Caco-2 (cell line): Measurements from ENCODE around the gene AHNAK2. TPM values are rescaled to one million over a fixed set of nuclear protein-coding genes. Genes with fewer than 3 reads are reported as not detected.

Experiments used
- BruUV-seq: library from RNA; stranded (reverse); fragments of 400-500 nt; replicated peaks from 2 replicates; lab custom pipeline; 2021; lab: Mats Ljungman, UMichigan
- CTCF ChIA-PET: fragments of 300-600 bp; sonication (Branson Sonifier 250); formaldehyde crosslinking; loops from one replicate; lab custom pipeline; 2022; ENCODE audit warnings: antibody characterized with exemption; lab: Charles Lee
- POLR2A ChIA-PET: fragments of 300-600 bp; sonication (Branson Sonifier 250); formaldehyde crosslinking; loops from one replicate; lab custom pipeline; 2022; ENCODE audit warnings: antibody characterized with exemption; lab: Charles Lee
- DNase-seq, 2 experiments: peaks; one replicate each; pipeline versions ENCODE4 v3.0.0 to v3.0.0-alpha.2; 2020 to 2022
- H3K27me3 ChIP-seq: replicated peaks from 2 replicates; pipeline ENCODE4 v1.6.0; 2011; ENCODE audit warnings: low read length; ENCODE audit not compliant: control insufficient read depth, insufficient read depth
- H3K36me3 ChIP-seq: 2 replicates; pipeline ENCODE4 v1.5.1; 2011; ENCODE audit warnings: low read length; ENCODE audit not compliant: control insufficient read depth, insufficient read depth
- H3K4me1 ChIP-seq: fragments of 250-450 bp; sonication (Bioruptor Pico); 2 replicates; pipeline ENCODE4 v1.5.1; 2020; ENCODE audit warnings: mild to moderate bottlenecking
- H3K4me3 ChIP-seq: 2 replicates; pipeline ENCODE4 v1.5.1; 2011; ENCODE audit warnings: low read depth, mild to moderate bottlenecking, control low read depth, low read length
- H3K9me3 ChIP-seq: fragments of 250-450 bp; sonication (Bioruptor Pico); 2 replicates; pipeline ENCODE4 v1.5.1; 2020; ENCODE audit warnings: mild to moderate bottlenecking, moderate library complexity
- H3K27ac Mint-ChIP-seq: one replicate; pipeline ENCODE4 v1.8.0; 2022; ENCODE audit warnings: mixed read lengths; ENCODE audit not compliant: unreplicated experiment
- H3K27me3 Mint-ChIP-seq: one replicate; pipeline ENCODE4 v1.8.0; 2022; ENCODE audit warnings: mixed read lengths; ENCODE audit not compliant: insufficient read depth, unreplicated experiment
- H3K36me3 Mint-ChIP-seq: one replicate; pipeline ENCODE4 v1.8.0; 2022; ENCODE audit warnings: mild to moderate bottlenecking, mixed read lengths; ENCODE audit not compliant: insufficient read depth, unreplicated experiment
- H3K4me1 Mint-ChIP-seq: one replicate; pipeline ENCODE4 v1.8.0; 2022; ENCODE audit warnings: low read depth, mixed read lengths; ENCODE audit not compliant: unreplicated experiment
- H3K4me3 Mint-ChIP-seq: one replicate; pipeline ENCODE4 v1.8.0; 2022; ENCODE audit warnings: mild to moderate bottlenecking, moderate library complexity, mixed read lengths; ENCODE audit not compliant: unreplicated experiment
- H3K9me3 Mint-ChIP-seq: one replicate; pipeline ENCODE4 v1.8.0; 2022; ENCODE audit warnings: mixed read lengths; ENCODE audit not compliant: unreplicated experiment
- intact Hi-C: fragments of 100-400 bp; cut with micrococcal nuclease; formaldehyde crosslinking; loops from one replicate; pipeline ENCODE4 v1.10.0; 2022; ENCODE audit not compliant: unreplicated experiment
- total RNA-seq: library from RNA; stranded (reverse); gene quantifications from 2 replicates; pipeline ENCODE4 v1.2.3, GENCODE V29; 2022
- TF ChIP-seq, protein P1 (sequence below), 2 experiments: fragments of 200-600 bp in 1 of 2; IDR thresholded peaks; 1 replicate in 1 of 2; 2 replicates in 1 of 2; pipeline versions ENCODE4 v1.5.1 to v1.8.0; 2011 to 2022; ENCODE audit warnings: antibody characterized with exemption in 1 of 2, control low read depth in 1 of 2, inconsistent platforms in 1 of 2, low read depth in 1 of 2, low read length in 1 of 2, mild to moderate bottlenecking in 1 of 2, moderate library complexity in 1 of 2; ENCODE audit not compliant: insufficient read depth in 1 of 2, severe bottlenecking in 1 of 2, unreplicated experiment in 1 of 2

Gene AHNAK2
- total RNA-seq, 1 experiment from 2014 or later, result 0.77 TPM

DNA sequence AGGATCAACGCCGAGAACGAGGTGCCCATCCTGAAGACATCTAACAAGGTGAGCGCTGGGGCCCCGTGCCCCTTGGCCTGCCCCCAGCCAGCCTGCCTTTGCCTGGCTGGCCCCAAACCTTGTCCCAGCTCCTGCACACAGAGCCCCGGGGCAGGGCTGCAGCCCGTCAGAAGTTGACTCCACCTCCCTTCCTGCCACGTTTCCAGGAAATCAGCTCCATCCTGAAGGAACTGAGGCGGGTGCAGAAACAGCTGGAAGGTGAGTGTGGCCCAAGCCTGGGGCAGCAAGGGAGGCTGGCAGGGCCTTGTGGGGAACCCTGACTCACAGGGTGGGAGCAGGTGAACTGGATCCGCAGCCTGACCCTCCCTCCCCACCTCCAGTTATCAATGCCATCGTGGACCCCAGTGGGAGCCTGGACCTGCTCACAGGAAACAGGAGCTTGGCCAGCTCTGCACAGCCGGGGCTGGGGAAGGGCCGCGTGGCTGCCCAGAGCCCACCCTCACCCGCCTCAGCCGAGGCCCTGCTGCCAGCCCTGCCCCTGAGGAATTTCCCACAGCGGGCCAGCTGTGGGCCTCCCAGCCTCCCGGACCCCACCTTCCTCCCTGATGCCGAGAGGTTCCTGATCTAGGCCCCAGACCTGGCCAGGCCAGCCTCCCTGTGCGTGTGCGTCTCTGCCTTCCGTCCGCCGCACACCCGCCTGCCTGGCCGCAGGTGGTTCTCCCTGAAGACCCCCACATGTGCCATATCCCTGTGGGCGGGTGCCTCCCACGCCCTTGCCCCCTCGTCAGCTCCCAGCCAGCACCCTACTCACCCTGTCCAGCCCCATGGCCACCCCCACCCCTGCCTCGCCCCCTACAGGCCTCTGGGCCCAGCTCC, 83.6 kb downstream of the AHNAK2 start:
- H3K4me1 ChIP-seq, result no peaks in the 10 kb centered on the region
- ChIA-PET POLR2A (no interaction called here), CTCF (interaction anchor here (0.6 to 2.4 kb wide), 6 partner anchors 13 to 1418 kb away, joined by 3 to 10 read pairs (median 4); partner anchors contain the start of gene CDCA4)
- H3K4me3 ChIP-seq, result no peak overlapping the region
- Mint-ChIP-seq H3K4me3 (no peak overlapping the region), H3K27ac (no peak overlapping the region), H3K27me3 (no peaks in the 10 kb centered on the region), H3K9me3 (no peaks in the 10 kb centered on the region), H3K36me3 (peaks cover 13% of the 10 kb centered on the region), H3K4me1 (no peaks in the 10 kb centered on the region)
- BruUV-seq, result TSS peak; percentile 19
- intact Hi-C loops, result no loop called here
- DNase-seq, result no peak
- TF ChIP-seq, protein P1, sequence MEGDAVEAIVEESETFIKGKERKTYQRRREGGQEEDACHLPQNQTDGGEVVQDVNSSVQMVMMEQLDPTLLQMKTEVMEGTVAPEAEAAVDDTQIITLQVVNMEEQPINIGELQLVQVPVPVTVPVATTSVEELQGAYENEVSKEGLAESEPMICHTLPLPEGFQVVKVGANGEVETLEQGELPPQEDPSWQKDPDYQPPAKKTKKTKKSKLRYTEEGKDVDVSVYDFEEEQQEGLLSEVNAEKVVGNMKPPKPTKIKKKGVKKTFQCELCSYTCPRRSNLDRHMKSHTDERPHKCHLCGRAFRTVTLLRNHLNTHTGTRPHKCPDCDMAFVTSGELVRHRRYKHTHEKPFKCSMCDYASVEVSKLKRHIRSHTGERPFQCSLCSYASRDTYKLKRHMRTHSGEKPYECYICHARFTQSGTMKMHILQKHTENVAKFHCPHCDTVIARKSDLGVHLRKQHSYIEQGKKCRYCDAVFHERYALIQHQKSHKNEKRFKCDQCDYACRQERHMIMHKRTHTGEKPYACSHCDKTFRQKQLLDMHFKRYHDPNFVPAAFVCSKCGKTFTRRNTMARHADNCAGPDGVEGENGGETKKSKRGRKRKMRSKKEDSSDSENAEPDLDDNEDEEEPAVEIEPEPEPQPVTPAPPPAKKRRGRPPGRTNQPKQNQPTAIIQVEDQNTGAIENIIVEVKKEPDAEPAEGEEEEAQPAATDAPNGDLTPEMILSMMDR (IDR thresholded peaks at IDR 0.05; ENCODE audit: insufficient read depth in 1 of 2, low read depth in 1 of 2, low read length in 1 of 2, severe bottlenecking in 1 of 2, unreplicated experiment in 1 of 2), result peak in 1 of 2 experiments; percentile 6
- no peaks in the 10 kb centered on the region for H3K36me3 ChIP-seq
- H3K27me3 ChIP-seq, result no peaks in the 10 kb centered on the region
- H3K9me3 ChIP-seq, result no peaks in the 10 kb centered on the region

DNA sequence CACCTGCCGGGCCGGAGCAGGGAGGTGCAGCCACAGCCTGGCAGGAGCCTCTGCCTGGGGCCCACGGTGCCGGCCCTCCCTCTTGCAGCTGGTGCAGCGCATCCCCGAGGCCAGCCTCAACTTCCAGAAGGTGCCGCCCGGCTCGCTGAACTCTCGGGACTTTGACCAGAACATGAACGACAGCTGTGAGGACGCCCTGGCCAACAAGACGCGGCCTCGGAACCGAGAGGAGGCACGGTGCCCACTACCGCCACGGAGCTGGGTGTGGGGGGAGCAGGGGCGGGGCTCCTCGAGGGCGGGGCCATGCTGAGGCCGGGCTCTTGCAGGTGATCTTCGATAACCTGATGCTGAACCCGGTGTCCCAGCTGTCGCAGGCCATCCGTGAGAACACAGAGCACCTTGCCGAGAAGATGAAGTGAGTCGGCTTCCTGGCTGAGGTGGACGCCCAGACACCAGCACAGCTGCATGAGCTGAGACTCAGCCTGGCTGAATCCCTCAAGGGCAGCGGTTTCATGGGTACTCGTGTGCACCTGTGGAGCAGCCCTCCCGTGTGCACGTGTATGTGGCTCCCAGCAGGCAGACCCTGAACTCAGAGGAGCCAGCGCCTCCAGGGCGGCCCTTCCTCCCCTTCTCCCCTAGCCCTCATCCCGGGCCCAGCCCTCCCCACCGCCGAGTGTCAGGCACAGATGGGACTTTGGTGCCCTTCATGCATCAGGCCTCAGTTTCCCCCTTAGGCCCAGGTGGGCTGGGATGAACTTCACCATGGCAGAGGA, 84.6 kb downstream of the AHNAK2 start:
- no peaks in the 10 kb centered on the region for H3K27me3 Mint-ChIP-seq
- H3K4me1 Mint-ChIP-seq, result no peaks in the 10 kb centered on the region
- no peaks in the 10 kb centered on the region for H3K9me3 Mint-ChIP-seq
- H3K4me3 ChIP-seq, result no peak overlapping the region
- H3K27me3 ChIP-seq, result no peaks in the 10 kb centered on the region
- no peaks in the 10 kb centered on the region for H3K9me3 ChIP-seq
- DNase-seq, result peak in 1 of 2 experiments; percentile 32
- no peak overlapping the region for H3K4me3 Mint-ChIP-seq
- intact Hi-C loops, result no loop called here
- BruUV-seq, result no TSS peak
- H3K36me3 Mint-ChIP-seq, result peaks cover 13% of the 10 kb centered on the region
- ChIA-PET POLR2A (no interaction called here), CTCF (interaction anchor here (0.6 kb wide), 3 partner anchors 127 to 1623 kb away, joined by 3 to 4 read pairs (median 3); partner anchors contain the start of gene CDCA4)
- H3K36me3 ChIP-seq, result no peaks in the 10 kb centered on the region
- no peak overlapping the region for H3K27ac Mint-ChIP-seq
- TF ChIP-seq, protein P1 (IDR thresholded peaks at IDR 0.05; ENCODE audit: insufficient read depth in 1 of 2, low read depth in 1 of 2, low read length in 1 of 2, severe bottlenecking in 1 of 2, unreplicated experiment in 1 of 2), result no peak
- H3K4me1 ChIP-seq, result no peaks in the 10 kb centered on the region
